ENCODE data around the gene REC8.
"Not testable (repeated sequence)": the region's sequence is repeated elsewhere in the genome, so short reads cannot be mapped to it uniquely, and the experiment has no call there.

REC8 gene

DNA sequence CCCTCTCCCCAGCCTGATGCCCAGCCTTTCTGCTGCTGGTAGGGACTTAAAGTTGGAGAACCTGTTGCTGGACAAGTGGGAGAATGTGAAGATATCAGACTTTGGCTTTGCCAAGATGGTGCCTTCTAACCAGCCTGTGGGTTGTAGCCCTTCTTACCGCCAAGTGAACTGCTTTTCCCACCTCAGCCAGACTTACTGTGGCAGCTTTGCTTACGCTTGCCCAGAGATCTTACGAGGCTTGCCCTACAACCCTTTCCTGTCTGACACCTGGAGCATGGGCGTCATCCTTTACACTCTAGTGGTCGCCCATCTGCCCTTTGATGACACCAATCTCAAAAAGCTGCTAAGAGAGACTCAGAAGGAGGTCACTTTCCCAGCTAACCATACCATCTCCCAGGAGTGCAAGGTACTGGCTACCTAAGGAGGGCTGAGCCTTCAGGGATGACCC, 35.2 kb downstream of the REC8 start:
- DNase-seq = no peak

DNA sequence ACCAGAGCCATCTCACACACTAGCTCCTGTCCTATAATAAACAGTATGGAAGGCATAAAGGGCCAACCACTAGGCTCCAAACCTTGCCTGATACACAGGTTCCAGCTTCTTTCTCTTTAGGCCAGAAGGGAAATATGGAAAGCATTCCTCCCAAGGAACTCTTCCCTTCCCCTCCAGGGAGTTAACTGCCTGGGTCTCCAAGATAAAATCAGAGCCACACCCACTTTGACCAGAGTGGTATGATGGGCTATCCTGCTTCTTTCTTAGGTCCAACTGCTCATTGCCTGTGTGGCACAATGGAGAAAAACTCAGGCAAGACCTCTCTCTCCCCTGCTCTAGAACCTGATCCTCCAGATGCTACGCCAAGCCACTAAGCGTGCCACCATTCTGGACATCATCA, 35.7 kb downstream of the REC8 start:
- DNase-seq = no peak

DNA sequence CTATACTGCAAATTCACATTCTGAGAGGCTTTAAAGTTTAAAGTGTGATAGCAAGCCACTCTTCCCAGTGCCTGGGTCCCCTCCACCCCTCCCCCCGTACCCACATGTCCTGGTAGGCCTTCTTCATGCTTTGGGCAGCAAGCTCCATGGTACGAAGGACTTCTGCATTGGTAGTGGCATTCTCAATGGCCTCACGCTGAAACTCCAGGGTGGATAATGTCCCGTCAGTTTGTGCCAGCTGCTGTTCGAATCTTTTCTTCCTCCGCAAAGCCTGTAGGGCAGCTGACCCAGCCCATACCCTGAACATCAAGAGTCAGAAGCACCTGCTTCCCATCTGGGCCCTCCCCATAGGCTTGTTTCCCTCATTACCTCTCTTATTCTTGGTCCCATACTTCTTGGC, 39.4 kb downstream of the REC8 start:
- no peak for DNase-seq

- peak; percentile 91 for DNase-seq
Measured at GRCh38 chr14:24212924-24213865, 41.3 kb downstream of the REC8 start, which contains the start of gene CHMP4A. TSS of gene CHMP4A (minus strand) at chr14:24213488. CDS start at chr14:24213439, 49 bp downstream.

GRCh38 chr14:24213866-24214662, 42.2 kb downstream of the REC8 start:
- DNase-seq = no peak

DNA sequence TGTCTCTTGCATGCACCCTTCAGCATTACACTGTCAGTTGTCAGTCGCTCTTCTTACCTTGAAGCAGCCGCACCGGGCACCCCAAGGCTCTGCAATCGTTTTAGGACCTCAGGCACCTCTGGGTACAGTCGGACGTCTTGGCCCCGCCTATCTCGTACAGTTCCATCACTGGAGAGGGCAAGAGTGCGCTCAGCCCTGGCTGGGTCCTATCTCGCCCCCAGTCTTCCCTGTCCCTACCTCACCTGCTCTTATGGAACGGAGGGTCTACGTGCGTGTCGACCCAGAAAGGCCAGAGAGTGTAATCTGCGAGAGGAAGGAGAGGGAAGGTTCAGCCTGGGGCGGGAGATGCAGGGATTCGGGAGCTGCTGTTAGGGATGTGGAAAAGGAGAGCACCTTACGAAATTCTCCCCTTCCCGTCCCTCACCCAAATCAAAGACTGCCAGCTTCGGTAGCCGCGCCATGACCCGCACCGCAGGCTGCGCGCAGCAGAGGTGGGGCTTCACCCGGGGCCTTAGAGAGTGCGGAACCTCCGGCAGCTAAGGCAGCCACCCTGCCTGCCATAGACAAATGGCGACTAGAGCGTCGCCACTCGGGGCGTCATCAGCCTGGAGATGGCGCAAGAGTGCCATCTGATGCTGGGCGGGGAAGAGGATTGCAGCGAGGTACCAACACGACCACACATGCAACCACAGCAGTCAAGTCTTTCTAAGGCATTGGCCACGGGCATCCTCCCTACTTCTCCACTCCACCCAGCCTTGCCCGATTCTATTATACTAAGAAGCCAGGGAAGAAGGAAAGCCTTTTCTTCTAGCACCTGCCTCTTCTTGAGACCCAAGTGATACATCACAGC, 43.8 kb downstream of the REC8 start, which contains the start of gene MDP1:
MDP1 (minus strand) TSS at position 572 of the 850 bp plus-strand sequence; CDS start at position 461, 111 bp downstream.
- DNase-seq = peak; percentile 30

GRCh38 chr14:24216345-24216699, 44.4 kb downstream of the REC8 start:
- DNase-seq = no peak

- DNase-seq = not testable (repeated sequence)
Measured at GRCh38 chr14:24216876-24217275, 45.0 kb downstream of the REC8 start.

DNA sequence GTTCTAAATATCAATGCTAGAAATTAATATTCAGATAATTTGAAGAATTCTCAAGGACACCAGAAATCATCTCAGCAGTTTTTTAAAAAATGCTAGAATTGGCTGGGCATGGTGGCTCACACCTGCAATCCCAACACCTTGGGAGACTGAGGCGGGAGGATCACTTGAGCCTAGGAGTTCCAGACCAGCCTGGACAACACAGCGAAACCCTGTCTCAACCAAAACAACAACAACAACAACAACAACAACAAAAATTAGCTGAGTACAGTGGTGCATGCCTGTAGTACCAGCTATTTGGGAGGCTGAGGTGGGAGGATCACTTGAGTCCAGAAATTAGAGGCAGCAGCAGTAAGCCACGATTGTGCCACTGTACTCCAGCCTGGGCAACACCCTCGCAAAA, 47.2 kb downstream of the REC8 start:
- DNase-seq = no peak

- no peak for DNase-seq
Measured at GRCh38 chr14:24219521-24219920, 47.6 kb downstream of the REC8 start.

- not testable (repeated sequence) for DNase-seq
Measured at GRCh38 chr14:24222987-24223386, 51.1 kb downstream of the REC8 start.

DNA sequence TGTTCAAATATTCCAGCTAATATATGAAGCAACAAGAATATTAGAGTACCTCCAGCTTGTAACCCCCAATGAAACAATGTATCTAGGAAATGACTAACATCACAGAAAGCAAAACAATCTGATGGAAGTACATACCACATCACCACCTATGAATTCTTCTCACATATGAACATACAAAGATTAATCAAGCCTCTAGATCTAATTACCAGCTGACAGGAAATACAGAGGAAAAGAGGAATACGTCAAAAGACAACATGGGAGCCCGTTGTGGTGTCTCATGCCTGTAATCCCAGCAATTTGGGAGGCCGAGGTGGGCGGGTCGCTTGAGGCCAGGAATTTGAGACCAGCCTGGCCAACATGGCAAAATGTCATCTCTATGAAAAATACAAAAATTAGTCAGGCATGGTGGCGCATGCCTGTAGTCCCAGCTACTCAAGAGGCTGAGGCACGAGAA, 52.8 kb downstream of the REC8 start:
- no peak for DNase-seq

- no peak for DNase-seq
Measured at GRCh38 chr14:24226473-24226872, 54.6 kb downstream of the REC8 start.

- DNase-seq = no peak
Measured at GRCh38 chr14:24228902-24229301, 57.0 kb downstream of the REC8 start.

All from T1000 (cell line).